ENCODE measurements around the gene THSD4.

The THSD4 gene

GRCh38 chr15:71301958-71302621, 186.8 kb downstream of the THSD4 start:
- no peaks in the 10 kb centered on the region for H3K79me2 ChIP-seq (ENCODE audit: control insufficient read depth, low read length)
- H3K4me2 ChIP-seq (ENCODE audit: low read length), result no peak overlapping the region
- H3K4me1 ChIP-seq (ENCODE audit: control insufficient read depth, low read length), result no peaks in the 10 kb centered on the region
- H4K20me1 ChIP-seq (ENCODE audit: control insufficient read depth, insufficient read depth, low read depth, low read length), result no peaks in the 10 kb centered on the region
- no peak overlapping the region for H3K4me3 ChIP-seq (ENCODE audit: low read length)
- no peak overlapping the region for H3K27ac ChIP-seq (ENCODE audit: low read depth, low read length)
- no peaks in the 10 kb centered on the region for H3K36me3 ChIP-seq (ENCODE audit: control insufficient read depth, low read length)
- H3K27me3 ChIP-seq (ENCODE audit: control insufficient read depth, low read length), result no peaks in the 10 kb centered on the region
- TF ChIP-seq EZH2phosphoT487 (IDR thresholded peaks at IDR 0.05; ENCODE audit: borderline replicate concordance, low read length) (no peak), CTCF (IDR thresholded peaks at IDR 0.05; ENCODE audit: low read depth, low read length, poor library complexity, severe bottlenecking) (no peak)
- H3K9me3 ChIP-seq (ENCODE audit: control insufficient read depth, insufficient read depth, low read length), result no peaks in the 10 kb centered on the region
- H3F3A ChIP-seq (ENCODE audit: control insufficient read depth, insufficient read depth), result no peaks in the 10 kb centered on the region
- H3K9me2 ChIP-seq (replicated peaks; ENCODE audit: control insufficient read depth, low read length), result no peaks in the 10 kb centered on the region

- TF ChIP-seq EZH2phosphoT487 (IDR thresholded peaks at IDR 0.05; ENCODE audit: borderline replicate concordance, low read length), result no peak
- no peak for TF ChIP-seq CTCF (IDR thresholded peaks at IDR 0.05; ENCODE audit: low read depth, low read length, poor library complexity, severe bottlenecking)
- H4K20me1 ChIP-seq (ENCODE audit: control insufficient read depth, insufficient read depth, low read depth, low read length), result no peaks in the 10 kb centered on the region
These were observed 187.7 kb downstream of the THSD4 start for GRCh38 chr15:71302861-71303410.

GRCh38 chr15:71303977-71304376, 188.7 kb downstream of the THSD4 start:
- Histone ChIP-seq H3K27me3 (ENCODE audit: control insufficient read depth, low read length) (no peaks in the 10 kb centered on the region), H4K20me1 (ENCODE audit: control insufficient read depth, insufficient read depth, low read depth, low read length) (no peaks in the 10 kb centered on the region), H3K9me2 (replicated peaks; ENCODE audit: control insufficient read depth, low read length) (no peaks in the 10 kb centered on the region), H3K4me2 (ENCODE audit: low read length) (no peak overlapping the region), H3K79me2 (ENCODE audit: control insufficient read depth, low read length) (no peaks in the 10 kb centered on the region), H3K9me3 (ENCODE audit: control insufficient read depth, insufficient read depth, low read length) (no peaks in the 10 kb centered on the region), H3K4me3 (ENCODE audit: low read length) (no peak overlapping the region), H3K27ac (ENCODE audit: low read depth, low read length) (no peak overlapping the region), H3K36me3 (ENCODE audit: control insufficient read depth, low read length) (no peaks in the 10 kb centered on the region), H3F3A (ENCODE audit: control insufficient read depth, insufficient read depth) (no peaks in the 10 kb centered on the region), H3K4me1 (ENCODE audit: control insufficient read depth, low read length) (no peaks in the 10 kb centered on the region)
- TF ChIP-seq CTCF (IDR thresholded peaks at IDR 0.05; ENCODE audit: low read depth, low read length, poor library complexity, severe bottlenecking) (no peak), EZH2phosphoT487 (IDR thresholded peaks at IDR 0.05; ENCODE audit: borderline replicate concordance, low read length) (no peak)

More at GRCh38 chr15:71302861-71303410, 187.7 kb downstream of the THSD4 start:
- Histone ChIP-seq H3K4me2 (ENCODE audit: low read length) (no peak overlapping the region), H3F3A (ENCODE audit: control insufficient read depth, insufficient read depth) (no peaks in the 10 kb centered on the region), H3K9me2 (replicated peaks; ENCODE audit: control insufficient read depth, low read length) (no peaks in the 10 kb centered on the region), H3K36me3 (ENCODE audit: control insufficient read depth, low read length) (no peaks in the 10 kb centered on the region), H3K9me3 (ENCODE audit: control insufficient read depth, insufficient read depth, low read length) (no peaks in the 10 kb centered on the region), H3K4me3 (ENCODE audit: low read length) (no peak overlapping the region), H3K4me1 (ENCODE audit: control insufficient read depth, low read length) (no peaks in the 10 kb centered on the region), H3K27me3 (ENCODE audit: control insufficient read depth, low read length) (no peaks in the 10 kb centered on the region), H3K27ac (ENCODE audit: low read depth, low read length) (no peak overlapping the region), H3K79me2 (ENCODE audit: control insufficient read depth, low read length) (no peaks in the 10 kb centered on the region)
